22Rv1 (cell line): Measurements from ENCODE around the gene PIPOX.

Source experiments
- CTCF ChIP-seq: fragments of 450-650 bp; IDR thresholded peaks from 2 replicates; pipeline ENCODE4 v1.5.1; 2017; ENCODE audit warnings: mild to moderate bottlenecking
- ZFX ChIP-seq: fragments of 450-650 bp; IDR thresholded peaks from 2 replicates; pipeline ENCODE4 v1.6.1; 2017; ENCODE audit warnings: antibody characterized with exemption, borderline replicate concordance

- TF ChIP-seq CTCF: no peak
- no peak for TF ChIP-seq ZFX
These were observed 6.4 kb upstream of the PIPOX start for GRCh38 chr17:29036584-29036983.
